IMR-90 (cell line): ENCODE results near the gene ANKRD63.

Experiments used
- CEBPB ChIP-seq: IDR thresholded peaks from 2 replicates; pipeline ENCODE4 v1.6.1; 2012; ENCODE audit warnings: low read depth, low read length, improper control_type of control experiment
- CHD1 ChIP-seq: IDR thresholded peaks from 2 replicates; pipeline ENCODE4 v1.6.1; 2012; ENCODE audit warnings: low read depth, low read length, improper control_type of control experiment
- CTCF ChIP-seq: conservative IDR thresholded peaks from 2 replicates; pipeline ENCODE4 v1.5.1; 2012; ENCODE audit warnings: mild to moderate bottlenecking, low read depth, low read length, improper control_type of control experiment
- FOS ChIP-seq: fragments of 150-350 bp; IDR thresholded peaks from 2 replicates; pipeline ENCODE4 v1.6.1; 2016; ENCODE audit warnings: low read depth, low read length
- MXI1 ChIP-seq: IDR thresholded peaks from 2 replicates; pipeline ENCODE4 v1.6.1; 2012; ENCODE audit warnings: low read depth, mild to moderate bottlenecking, low read length, moderate library complexity, borderline replicate concordance
- NFE2L2 ChIP-seq: fragments of 150-350 bp; IDR thresholded peaks from 2 replicates; pipeline ENCODE4 v1.6.1; 2016; ENCODE audit warnings: low read depth, mild to moderate bottlenecking, low read length
- POLR2A ChIP-seq: IDR thresholded peaks from 2 replicates; pipeline ENCODE4 v1.6.1; 2012; ENCODE audit warnings: mild to moderate bottlenecking, low read depth, low read length
- RAD21 ChIP-seq: IDR thresholded peaks from 2 replicates; pipeline ENCODE4 v1.6.1; 2012; ENCODE audit warnings: low read length, improper control_type of control experiment
- SMC3 ChIP-seq: fragments of 150-350 bp; IDR thresholded peaks from 2 replicates; pipeline ENCODE4 v1.6.1; 2016; ENCODE audit warnings: low read depth, mild to moderate bottlenecking, antibody characterized with exemption, low read length, moderate library complexity
- USF2 ChIP-seq: fragments of 150-350 bp; IDR thresholded peaks from 2 replicates; pipeline ENCODE4 v1.6.1; 2017; ENCODE audit warnings: mild to moderate bottlenecking, antibody characterized with exemption, low read length, low read depth

GRCh38 chr15:40302288-40302886 lies 19.5 kb upstream of the ANKRD63 start:
- TF ChIP-seq CTCF (no peak), RAD21 (no peak), POLR2A (no peak), FOS (no peak), USF2 (no peak), CEBPB (no peak), NFE2L2 (no peak), CHD1 (no peak), MXI1 (no peak), SMC3 (no peak)
